IMR-90 (cell line): Measurements from ENCODE around the gene TAC4. TPM values are rescaled to one million over a fixed set of nuclear protein-coding genes. Genes with fewer than 3 reads are reported as not detected.

Experiments
- ATAC-seq: fragments of 200-7000 bp; cut with Tn5 transposase; 2 replicates; pipeline ENCODE4 v1.9.1; 2020; ENCODE audit warnings: low read depth, mild to moderate bottlenecking, moderate library complexity
- BruUV-seq: library from RNA; stranded (reverse); fragments of 400-500 nt; replicated peaks from 2 replicates; lab custom pipeline; 2021; lab: Mats Ljungman, UMichigan
- CTCF ChIA-PET: fragments of 300-600 bp; formaldehyde crosslinking; extraction: SDS; loops from one replicate; lab custom pipeline; 2021; ENCODE audit warnings: antibody characterized with exemption; lab: Yijun Ruan, JAX
- POLR2A ChIA-PET: fragments of 300-600 bp; sonication (Branson Sonifier 250); formaldehyde crosslinking; loops from one replicate; lab custom pipeline; 2022; ENCODE audit warnings: antibody characterized with exemption; ENCODE audit not compliant: unreplicated experiment; lab: Charles Lee
- DNase-seq: peaks from one replicate; pipeline ENCODE4 v3.0.0; 2013
- H2AFZ ChIP-seq: replicated peaks from 2 replicates; pipeline ENCODE3; 2013; ENCODE audit warnings: low read length, mild to moderate bottlenecking; ENCODE audit not compliant: poor library complexity
- H2AK5ac ChIP-seq: 2 replicates; pipeline ENCODE4 v1.6.1; 2013; ENCODE audit warnings: low read depth, low read length, inconsistent platforms
- H2AK9ac ChIP-seq: replicated peaks from 2 replicates; pipeline ENCODE3; 2013; ENCODE audit warnings: mild to moderate bottlenecking, low read depth, low read length, moderate library complexity; ENCODE audit not compliant: poor library complexity
- H2BK120ac ChIP-seq: 2 replicates; pipeline ENCODE4 v1.6.1; 2013; ENCODE audit warnings: low read depth, low read length, inconsistent platforms
- H2BK15ac ChIP-seq: 3 replicates; pipeline ENCODE4 v1.6.1; 2013; ENCODE audit warnings: low read depth, low read length, inconsistent platforms
- H2BK20ac ChIP-seq: 2 replicates; pipeline ENCODE4 v1.6.1; 2013; ENCODE audit warnings: low read depth, mild to moderate bottlenecking, inconsistent platforms, low read length, moderate library complexity
- H2BK5ac ChIP-seq: 2 replicates; pipeline ENCODE4 v1.6.1; 2013; ENCODE audit warnings: mild to moderate bottlenecking, low read depth, low read length, inconsistent platforms; ENCODE audit not compliant: poor library complexity, severe bottlenecking
- H3K14ac ChIP-seq: replicated peaks from 2 replicates; pipeline ENCODE4 v1.6.1; 2013; ENCODE audit warnings: low read depth, low read length, inconsistent platforms
- H3K18ac ChIP-seq: 2 replicates; pipeline ENCODE4 v1.6.1; 2013; ENCODE audit warnings: low read depth, low read length, control low read depth
- H3K23ac ChIP-seq: 2 replicates; pipeline ENCODE4 v1.6.1; 2013; ENCODE audit warnings: low read depth, low read length, inconsistent platforms
- H3K27ac ChIP-seq: 2 replicates; pipeline ENCODE4 v1.5.1; 2013; ENCODE audit warnings: mild to moderate bottlenecking, control low read depth, low read length; ENCODE audit not compliant: insufficient read depth
- H3K27me3 ChIP-seq: 2 replicates; pipeline ENCODE4 v1.6.1; 2013; ENCODE audit warnings: low read length; ENCODE audit not compliant: control insufficient read depth, insufficient read depth
- H3K36me3 ChIP-seq: 2 replicates; pipeline ENCODE4 v1.6.1; 2013; ENCODE audit warnings: low read length, mixed read lengths; ENCODE audit not compliant: control insufficient read depth, insufficient read depth
- H3K4ac ChIP-seq: 2 replicates; pipeline ENCODE4 v1.6.1; 2013; ENCODE audit warnings: low read depth, low read length, inconsistent platforms
- H3K4me1 ChIP-seq: 2 replicates; pipeline ENCODE4 v1.6.1; 2013; ENCODE audit warnings: low read length, mixed read lengths; ENCODE audit not compliant: control insufficient read depth, insufficient read depth
- H3K4me2 ChIP-seq: 2 replicates; pipeline ENCODE4 v1.6.1; 2013; ENCODE audit warnings: low read depth, mild to moderate bottlenecking, control low read depth, low read length, moderate library complexity
- H3K4me3 ChIP-seq: 2 replicates; pipeline ENCODE4 v1.5.1; 2013; ENCODE audit warnings: low read depth, mild to moderate bottlenecking, control low read depth, low read length, moderate library complexity; ENCODE audit not compliant: insufficient read depth
- H3K56ac ChIP-seq: 2 replicates; pipeline ENCODE4 v1.6.1; 2013; ENCODE audit warnings: low read length, inconsistent platforms; ENCODE audit not compliant: insufficient read depth; ENCODE audit errors: extremely low read depth
- H3K79me1 ChIP-seq, 2 experiments: 2 replicates each; pipeline ENCODE4 v1.6.1; 2013; ENCODE audit warnings: low read length in 2 of 2, inconsistent platforms in 1 of 2, low read depth in 1 of 2
- H3K9ac ChIP-seq: 2 replicates; pipeline ENCODE4 v1.6.1; 2013; ENCODE audit warnings: low read depth, low read length, control low read depth
- H3K9me1 ChIP-seq: 2 replicates; pipeline ENCODE4 v1.6.1; 2013; ENCODE audit warnings: low read length, inconsistent platforms; ENCODE audit not compliant: insufficient read depth
- H3K9me3 ChIP-seq: 2 replicates; pipeline ENCODE4 v1.6.1; 2013; ENCODE audit warnings: low read length; ENCODE audit not compliant: control insufficient read depth, insufficient read depth
- H4K20me1 ChIP-seq: 2 replicates; pipeline ENCODE4 v1.6.1; 2013; ENCODE audit warnings: low read length, inconsistent platforms; ENCODE audit not compliant: insufficient read depth
- H4K5ac ChIP-seq: 2 replicates; pipeline ENCODE4 v1.6.1; 2013; ENCODE audit warnings: mild to moderate bottlenecking, low read depth, low read length, control low read depth
- H4K8ac ChIP-seq, 2 experiments: 2 replicates each; pipeline ENCODE4 v1.6.1; 2013; ENCODE audit warnings: low read depth in 2 of 2, low read length in 2 of 2, control low read depth in 1 of 2, inconsistent platforms in 1 of 2
- H4K91ac ChIP-seq: 2 replicates; pipeline ENCODE4 v1.6.1; 2013; ENCODE audit warnings: low read depth, low read length, inconsistent platforms; ENCODE audit not compliant: insufficient read depth
- BHLHE40 ChIP-seq: fragments of 150-350 bp; IDR thresholded peaks from 2 replicates; pipeline ENCODE4 v1.6.1; 2016; ENCODE audit warnings: mild to moderate bottlenecking, low read depth, low read length
- CEBPB ChIP-seq: IDR thresholded peaks from 2 replicates; pipeline ENCODE4 v1.6.1; 2012; ENCODE audit warnings: low read depth, low read length, improper control_type of control experiment
- CHD1 ChIP-seq: IDR thresholded peaks from 2 replicates; pipeline ENCODE4 v1.6.1; 2012; ENCODE audit warnings: low read depth, low read length, improper control_type of control experiment
- FOS ChIP-seq: fragments of 150-350 bp; IDR thresholded peaks from 2 replicates; pipeline ENCODE4 v1.6.1; 2016; ENCODE audit warnings: low read depth, low read length
- MAFK ChIP-seq: IDR thresholded peaks from 2 replicates; pipeline ENCODE4 v1.6.1; 2012; ENCODE audit warnings: low read depth, low read length, improper control_type of control experiment
- MAZ ChIP-seq: IDR thresholded peaks from 2 replicates; pipeline ENCODE4 v1.6.1; 2012; ENCODE audit warnings: low read depth, mild to moderate bottlenecking, low read length, improper control_type of control experiment, moderate library complexity, borderline replicate concordance
- NFE2L2 ChIP-seq: fragments of 150-350 bp; IDR thresholded peaks from 2 replicates; pipeline ENCODE4 v1.6.1; 2016; ENCODE audit warnings: low read depth, mild to moderate bottlenecking, low read length
- POLR2A ChIP-seq: IDR thresholded peaks from 2 replicates; pipeline ENCODE4 v1.6.1; 2012; ENCODE audit warnings: mild to moderate bottlenecking, low read depth, low read length
- RAD21 ChIP-seq: IDR thresholded peaks from 2 replicates; pipeline ENCODE4 v1.6.1; 2012; ENCODE audit warnings: low read length, improper control_type of control experiment
- RCOR1 ChIP-seq: IDR thresholded peaks from 2 replicates; pipeline ENCODE4 v1.6.1; 2012; ENCODE audit warnings: mild to moderate bottlenecking, low read length, improper control_type of control experiment; ENCODE audit not compliant: insufficient replicate concordance
- RFX5 ChIP-seq: IDR thresholded peaks from 2 replicates; pipeline ENCODE4 v1.8.0; 2012; ENCODE audit warnings: low read depth, mild to moderate bottlenecking, low read length, moderate library complexity
- SMC3 ChIP-seq: fragments of 150-350 bp; IDR thresholded peaks from 2 replicates; pipeline ENCODE4 v1.6.1; 2016; ENCODE audit warnings: low read depth, mild to moderate bottlenecking, antibody characterized with exemption, low read length, moderate library complexity
- WGBS, 2 experiments: methylation state at CpG; one replicate each; pipeline versions ENCODE4 v1.1.5 to v1.1.7; 2013; ENCODE audit warnings: missing lambda C conversion rate in 2 of 2; ENCODE audit not compliant: insufficient read length in 1 of 2; ENCODE audit errors: extremely low coverage in 2 of 2; 5-methylcytosine and 5-hydroxymethylcytosine counted together
- dilution Hi-C: fragments of 300-500 bp; cut with HindIII; formaldehyde crosslinking; loops from one replicate; pipeline ENCODE4 v1.14.3; 2018; ENCODE audit warnings: low sequenced_read_pairs; ENCODE audit not compliant: unreplicated experiment
- in situ Hi-C: fragments of 300-500 bp; cut with MboI; formaldehyde crosslinking; loops from 3 replicates; pipeline ENCODE4 v1.14.3; 2019; ENCODE audit warnings: low sequenced_read_pairs, inconsistent platforms, mixed read lengths
- intact Hi-C: fragments of 100-400 bp; cut with micrococcal nuclease; formaldehyde crosslinking; loops from 2 replicates; pipeline ENCODE4 v1.10.0; 2022
- polyA plus RNA-seq, 3 experiments: library from polyadenylated mRNA; depleted of rRNA; stranded (reverse); fragments of >200 nt; gene quantifications; 2 replicates each; pipeline ENCODE4 v1.2.3, GENCODE V29; 2012; ENCODE audit warnings: low replicate concordance in 1 of 3
- total RNA-seq: library from RNA; depleted of rRNA; stranded (reverse); fragments of >200 nt; gene quantifications from 2 replicates; pipeline ENCODE4 v1.2.3, GENCODE V29; 2012
- TF ChIP-seq, protein P1 (sequence below): fragments of 150-350 bp; IDR thresholded peaks from 2 replicates; pipeline ENCODE4 v1.6.1; 2017; ENCODE audit warnings: mild to moderate bottlenecking, antibody characterized with exemption, low read length, low read depth
- TF ChIP-seq, protein P2 (sequence below): conservative IDR thresholded peaks from 2 replicates; pipeline ENCODE4 v1.5.1; 2012; ENCODE audit warnings: mild to moderate bottlenecking, low read depth, low read length, improper control_type of control experiment
- TF ChIP-seq, protein P3 (sequence below): fragments of 150-350 bp; IDR thresholded peaks from 2 replicates; pipeline ENCODE4 v1.6.1; 2016; ENCODE audit warnings: low read depth, mild to moderate bottlenecking, low read length, moderate library complexity, borderline replicate concordance

Gene TAC4
- total and polyA plus RNA-seq, 2 of the 4 experiments (the other 2 are of a cell fraction): not detected

- Histone ChIP-seq H3K4me1 (peaks cover 3% of the 10 kb centered on the region; the same call in 1 of the 2 replicates), H2BK15ac (0 out of 3 replicates have a peak overlapping the region, but pooled peaks have one; percentile 9), H3K18ac (no peak overlapping the region), H2BK120ac (no peak overlapping the region), H3K9ac (peak overlapping the region; percentile 16; the same call in 1 of the 2 replicates), H3K27me3 (peaks cover 23% of the 10 kb centered on the region; the same call in 1 of the 2 replicates), H4K5ac (0 out of 2 replicates have a peak overlapping the region, but pooled peaks have one; percentile 19), H2BK5ac (no peak overlapping the region), H3K56ac (no peak overlapping the region), H3K9me3 (no peaks in the 10 kb centered on the region), H3K27ac (peak overlapping the region; percentile 19; the same call in 1 of the 2 replicates), H3K36me3 (no peaks in the 10 kb centered on the region), H2AK9ac (peak overlapping the region; percentile 90), H2AK5ac (peak overlapping the region; percentile 60; the same call in 1 of the 2 replicates), H3K4me2 (peak overlapping the region; percentile 58), H3K14ac (no peak overlapping the region), H3K79me1 (no peaks in the 10 kb centered on the region), H4K20me1 (no peaks in the 10 kb centered on the region), H3K4ac (peak overlapping the region; percentile 53), H4K8ac (peak overlapping the region; percentile 61 to 75; a peak in 3 of 4 replicates), H2AFZ (peak overlapping the region; percentile 83), H3K23ac (no peak overlapping the region; the same call in 1 of the 2 replicates), H3K9me1 (no peaks in the 10 kb centered on the region), H3K4me3 (peak overlapping the region; percentile 39), H2BK20ac (no peak overlapping the region), H4K91ac (peak overlapping the region; percentile 63)
- DNase-seq: no peak
- intact Hi-C loops (loop anchor here (1.0 to 2.0 kb wide), 3 partner anchors 62 to 281 kb away; partner anchors contain the start of genes KAT7 and SLC35B1), in situ Hi-C loops (no loop called here), dilution Hi-C loops (no loop called here)
- POLR2A ChIA-PET: no interaction called here
- ATAC-seq: peak; percentile 55
- no TSS peak for BruUV-seq
- CTCF ChIA-PET: interaction anchor here (0.7 to 1.3 kb wide), 2 partner anchors 36 to 281 kb away, joined by 3 to 5 read pairs; no protein-coding TSS in a partner anchor
- WGBS, 2 experiments: 11% methylated on average over 18 of the region's 61 CpGs; no CpG with 5 or more reads in 1 of the 2 experiments
- TF ChIP-seq SMC3: no peak
- no peak for TF ChIP-seq RCOR1
- TF ChIP-seq CEBPB: no peak
- TF ChIP-seq, protein P1, sequence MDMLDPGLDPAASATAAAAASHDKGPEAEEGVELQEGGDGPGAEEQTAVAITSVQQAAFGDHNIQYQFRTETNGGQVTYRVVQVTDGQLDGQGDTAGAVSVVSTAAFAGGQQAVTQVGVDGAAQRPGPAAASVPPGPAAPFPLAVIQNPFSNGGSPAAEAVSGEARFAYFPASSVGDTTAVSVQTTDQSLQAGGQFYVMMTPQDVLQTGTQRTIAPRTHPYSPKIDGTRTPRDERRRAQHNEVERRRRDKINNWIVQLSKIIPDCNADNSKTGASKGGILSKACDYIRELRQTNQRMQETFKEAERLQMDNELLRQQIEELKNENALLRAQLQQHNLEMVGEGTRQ: no peak
- TF ChIP-seq, protein P2, sequence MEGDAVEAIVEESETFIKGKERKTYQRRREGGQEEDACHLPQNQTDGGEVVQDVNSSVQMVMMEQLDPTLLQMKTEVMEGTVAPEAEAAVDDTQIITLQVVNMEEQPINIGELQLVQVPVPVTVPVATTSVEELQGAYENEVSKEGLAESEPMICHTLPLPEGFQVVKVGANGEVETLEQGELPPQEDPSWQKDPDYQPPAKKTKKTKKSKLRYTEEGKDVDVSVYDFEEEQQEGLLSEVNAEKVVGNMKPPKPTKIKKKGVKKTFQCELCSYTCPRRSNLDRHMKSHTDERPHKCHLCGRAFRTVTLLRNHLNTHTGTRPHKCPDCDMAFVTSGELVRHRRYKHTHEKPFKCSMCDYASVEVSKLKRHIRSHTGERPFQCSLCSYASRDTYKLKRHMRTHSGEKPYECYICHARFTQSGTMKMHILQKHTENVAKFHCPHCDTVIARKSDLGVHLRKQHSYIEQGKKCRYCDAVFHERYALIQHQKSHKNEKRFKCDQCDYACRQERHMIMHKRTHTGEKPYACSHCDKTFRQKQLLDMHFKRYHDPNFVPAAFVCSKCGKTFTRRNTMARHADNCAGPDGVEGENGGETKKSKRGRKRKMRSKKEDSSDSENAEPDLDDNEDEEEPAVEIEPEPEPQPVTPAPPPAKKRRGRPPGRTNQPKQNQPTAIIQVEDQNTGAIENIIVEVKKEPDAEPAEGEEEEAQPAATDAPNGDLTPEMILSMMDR: no peak
- TF ChIP-seq BHLHE40: no peak
- no peak for TF ChIP-seq MAFK
- TF ChIP-seq RAD21: no peak
- no peak for TF ChIP-seq CHD1
- no peak for TF ChIP-seq RFX5
- no peak for TF ChIP-seq POLR2A
- no peak for TF ChIP-seq FOS
- TF ChIP-seq, protein P3, sequence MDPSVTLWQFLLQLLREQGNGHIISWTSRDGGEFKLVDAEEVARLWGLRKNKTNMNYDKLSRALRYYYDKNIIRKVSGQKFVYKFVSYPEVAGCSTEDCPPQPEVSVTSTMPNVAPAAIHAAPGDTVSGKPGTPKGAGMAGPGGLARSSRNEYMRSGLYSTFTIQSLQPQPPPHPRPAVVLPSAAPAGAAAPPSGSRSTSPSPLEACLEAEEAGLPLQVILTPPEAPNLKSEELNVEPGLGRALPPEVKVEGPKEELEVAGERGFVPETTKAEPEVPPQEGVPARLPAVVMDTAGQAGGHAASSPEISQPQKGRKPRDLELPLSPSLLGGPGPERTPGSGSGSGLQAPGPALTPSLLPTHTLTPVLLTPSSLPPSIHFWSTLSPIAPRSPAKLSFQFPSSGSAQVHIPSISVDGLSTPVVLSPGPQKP: no peak
- no peak for TF ChIP-seq NFE2L2
- TF ChIP-seq MAZ: no peak
These were observed 3.0 kb upstream of the TAC4 start for GRCh38 chr17:49850772-49851386.
